Glutamatergic neuron (in vitro differentiated cells): Measurements from ENCODE around the gene LIPA. TPM values are rescaled to one million over a fixed set of nuclear protein-coding genes. Genes with fewer than 3 reads are reported as not detected.

Source experiments
- DNase-seq: peaks from one replicate; pipeline ENCODE4 v3.0.0; 2022
- H3K27ac Mint-ChIP-seq: one replicate; pipeline ENCODE4 v1.8.0; 2020; ENCODE audit warnings: mild to moderate bottlenecking, mixed read lengths, inconsistent platforms; ENCODE audit not compliant: unreplicated experiment
- H3K27me3 Mint-ChIP-seq: one replicate; pipeline ENCODE4 v1.8.0; 2020; ENCODE audit warnings: mild to moderate bottlenecking, moderate library complexity, mixed read lengths, inconsistent platforms; ENCODE audit not compliant: unreplicated experiment
- H3K36me3 Mint-ChIP-seq: one replicate; pipeline ENCODE4 v1.8.0; 2020; ENCODE audit warnings: mild to moderate bottlenecking, mixed read lengths, inconsistent platforms; ENCODE audit not compliant: unreplicated experiment
- H3K4me1 Mint-ChIP-seq: one replicate; pipeline ENCODE4 v1.8.0; 2020; ENCODE audit warnings: mild to moderate bottlenecking, low read depth, mixed read lengths, inconsistent platforms; ENCODE audit not compliant: unreplicated experiment
- H3K4me3 Mint-ChIP-seq: one replicate; pipeline ENCODE4 v1.8.0; 2020; ENCODE audit warnings: mild to moderate bottlenecking, mixed read lengths, inconsistent platforms; ENCODE audit not compliant: unreplicated experiment
- H3K9me3 Mint-ChIP-seq: one replicate; pipeline ENCODE4 v1.8.0; 2020; ENCODE audit warnings: mild to moderate bottlenecking, moderate library complexity, mixed read lengths, inconsistent platforms; ENCODE audit not compliant: unreplicated experiment
- CTCF ChIP-seq: fragments of 200-600 bp; sonication (generic); IDR thresholded peaks from one replicate; pipeline ENCODE4 v1.5.0; 2021; ENCODE audit not compliant: partially characterized antibody, unreplicated experiment
- total RNA-seq: library from RNA; stranded (reverse); fragmentation: NEBNext Ultra II Directional; extraction: Animal tissue kit (Norgen Biotek cat#: 25700); gene quantifications from one replicate; pipeline ENCODE4 v1.2.1, GENCODE V29; 2021; ENCODE audit not compliant: unreplicated experiment

The LIPA gene
- total RNA-seq, 1 donor from 2014 or later, result 22.0 TPM

GRCh38 chr10:89209718-89210117 lies 41.9 kb downstream of the LIPA start:
- Mint-ChIP-seq H3K9me3 (peaks cover 4% of the 10 kb centered on the region), H3K4me3 (no peak overlapping the region), H3K27me3 (peaks cover 8% of the 10 kb centered on the region), H3K27ac (no peak overlapping the region), H3K36me3 (no peaks in the 10 kb centered on the region), H3K4me1 (peaks cover 9% of the 10 kb centered on the region)
- TF ChIP-seq CTCF, result no peak
- DNase-seq, result no peak

GRCh38 chr10:89207801-89208551 lies 43.6 kb downstream of the LIPA start:
- H3K36me3 Mint-ChIP-seq, result no peaks in the 10 kb centered on the region
- H3K4me1 Mint-ChIP-seq, result peaks cover 4% of the 10 kb centered on the region
- peaks cover 4% of the 10 kb centered on the region for H3K9me3 Mint-ChIP-seq
- no peak overlapping the region for H3K27ac Mint-ChIP-seq
- peak; percentile 64 for DNase-seq
- H3K4me3 Mint-ChIP-seq, result peak overlapping the region; percentile 92
- TF ChIP-seq CTCF, result no peak
- H3K27me3 Mint-ChIP-seq, result peaks cover 8% of the 10 kb centered on the region

- no peak for TF ChIP-seq CTCF
- no peaks in the 10 kb centered on the region for H3K36me3 Mint-ChIP-seq
- H3K4me1 Mint-ChIP-seq, result peaks cover 4% of the 10 kb centered on the region
- H3K27ac Mint-ChIP-seq, result peak within 1 kb of the TSS; percentile 28
- H3K4me3 Mint-ChIP-seq, result peak within 1 kb of the TSS; percentile 92
- H3K27me3 Mint-ChIP-seq, result peaks cover 8% of the 10 kb centered on the region
- H3K9me3 Mint-ChIP-seq, result peaks cover 4% of the 10 kb centered on the region
- DNase-seq, result peak; percentile 79
These were observed 44.3 kb downstream of the LIPA start, which contains the start of gene CH25H for GRCh38 chr10:89207181-89207800. Gene CH25H (minus strand): TSS chr10:89207317. CDS start chr10:89207292, 25 bp downstream.

GRCh38 chr10:89206402-89207180 lies 45.0 kb downstream of the LIPA start:
- H3K36me3 Mint-ChIP-seq, result no peaks in the 10 kb centered on the region
- H3K9me3 Mint-ChIP-seq, result peaks cover 4% of the 10 kb centered on the region
- peaks cover 4% of the 10 kb centered on the region for H3K4me1 Mint-ChIP-seq
- H3K27ac Mint-ChIP-seq, result peak overlapping the region; percentile 28
- no peak for TF ChIP-seq CTCF
- DNase-seq, result peak; percentile 61
- peaks cover 8% of the 10 kb centered on the region for H3K27me3 Mint-ChIP-seq
- peak overlapping the region; percentile 92 for H3K4me3 Mint-ChIP-seq
